CD4-positive, alpha-beta T cell treated with Interferon gamma for 1 hour (primary cell): ENCODE data around the gene CDT1.
"Not testable (repeated sequence)": the region's sequence is repeated elsewhere in the genome, so short reads cannot be mapped to it uniquely, and the experiment has no call there.

Source experiments
- DNase-seq: peaks from one replicate; pipeline ENCODE4 v3.0.0-alpha.2; 2020

CDT1 gene

DNA sequence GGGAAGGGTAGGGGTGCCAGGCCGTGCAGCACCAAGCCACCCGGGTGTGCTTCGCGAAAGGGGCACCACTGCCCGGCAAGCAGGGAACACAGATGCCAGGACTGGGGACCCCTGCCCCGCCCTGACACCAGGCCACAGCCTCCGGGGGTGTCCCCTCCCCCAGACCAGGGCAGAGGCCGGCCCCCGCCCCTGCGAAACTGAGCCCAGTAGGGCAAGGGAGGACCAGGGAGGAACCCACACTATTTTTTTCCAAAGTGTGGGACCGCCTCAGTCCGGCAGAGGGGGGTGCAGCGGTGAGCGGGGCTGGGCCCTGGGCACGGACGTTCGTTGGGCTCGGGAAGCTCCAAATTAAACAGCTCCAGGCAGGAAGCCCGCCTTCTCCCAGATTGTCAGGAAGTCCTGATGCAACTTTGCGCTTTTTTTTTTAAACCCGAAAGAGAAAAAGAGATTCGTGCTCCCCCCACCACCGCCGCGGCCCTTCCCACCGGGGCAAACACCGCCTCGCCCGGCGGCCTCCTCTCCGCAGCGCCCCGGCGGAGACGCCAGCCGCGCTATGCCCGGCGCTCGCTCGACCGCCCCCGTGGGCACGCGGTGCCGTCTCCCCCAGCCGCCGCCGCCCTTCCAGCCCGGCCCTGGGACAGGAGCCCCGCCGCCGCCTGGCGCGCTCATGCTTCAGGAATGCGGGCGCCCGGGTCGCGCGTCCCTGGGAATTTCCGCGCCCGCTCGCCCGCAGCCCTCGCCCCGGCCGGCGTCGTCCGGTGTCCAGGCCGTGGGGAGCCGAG, 19.3 kb upstream of the CDT1 start:
- peak; percentile 30 for DNase-seq

DNA sequence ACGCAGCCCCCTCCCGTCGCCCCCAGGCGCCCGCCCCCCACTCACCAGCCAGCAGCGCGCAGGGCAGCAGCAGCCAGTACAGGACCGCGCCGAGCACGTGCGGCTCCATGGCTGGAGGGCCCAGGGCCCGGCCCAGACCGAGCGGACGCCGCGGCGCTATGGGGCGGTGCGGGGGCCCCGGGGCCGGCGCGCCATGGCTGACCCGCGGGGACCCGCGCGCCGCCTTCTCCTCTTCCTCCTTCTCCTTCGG, 18.8 kb upstream of the CDT1 start:
- no peak for DNase-seq

DNA sequence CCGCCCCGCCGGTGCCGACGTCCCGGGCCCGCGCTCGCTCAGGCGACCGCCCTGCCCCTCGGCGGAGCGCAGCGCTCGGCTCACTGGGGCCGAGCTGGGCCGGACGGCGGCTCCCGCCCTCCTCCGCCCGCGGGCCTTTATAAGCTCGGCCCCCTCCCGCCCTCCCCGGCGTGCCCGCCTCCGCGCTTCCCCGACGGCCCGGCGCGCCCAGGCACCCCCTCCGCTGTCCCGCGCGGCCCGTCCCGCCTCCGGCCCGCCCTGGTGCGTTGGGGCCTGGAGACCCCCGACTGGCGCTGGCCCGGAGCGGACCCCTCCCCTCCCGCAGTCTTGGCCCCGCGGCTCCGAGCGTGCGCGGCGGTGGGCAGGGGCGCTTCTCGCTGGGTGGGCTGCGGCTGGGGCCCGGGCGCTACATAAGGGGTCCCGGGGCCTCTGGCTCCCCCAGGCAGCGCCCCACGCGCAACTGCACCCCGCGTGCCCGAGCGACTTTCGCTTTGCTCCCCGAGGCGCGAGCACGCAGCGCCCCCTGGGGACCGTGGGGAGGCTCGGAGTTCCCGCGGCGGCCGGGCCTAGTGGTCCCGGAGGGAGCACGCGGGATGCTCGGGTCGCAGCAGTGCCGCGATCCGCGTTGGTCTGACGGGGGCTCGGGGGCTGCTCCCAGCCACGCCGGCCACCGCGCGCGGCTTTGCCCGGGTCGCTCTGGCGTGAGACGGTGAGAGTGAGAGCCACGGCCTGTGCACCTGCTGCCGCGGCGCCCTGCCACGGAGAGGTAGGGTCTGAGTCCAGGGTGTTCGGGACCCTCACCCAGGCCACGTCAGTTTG, 18.3 kb upstream of the CDT1 start, which contains the start of gene PIEZO1:
Gene PIEZO1, minus strand, starts transcription at position 115 of the 819 bp plus-strand sequence. CDS start 256 bp downstream, outside the sequence.
- DNase-seq, result peak; percentile 80

DNA sequence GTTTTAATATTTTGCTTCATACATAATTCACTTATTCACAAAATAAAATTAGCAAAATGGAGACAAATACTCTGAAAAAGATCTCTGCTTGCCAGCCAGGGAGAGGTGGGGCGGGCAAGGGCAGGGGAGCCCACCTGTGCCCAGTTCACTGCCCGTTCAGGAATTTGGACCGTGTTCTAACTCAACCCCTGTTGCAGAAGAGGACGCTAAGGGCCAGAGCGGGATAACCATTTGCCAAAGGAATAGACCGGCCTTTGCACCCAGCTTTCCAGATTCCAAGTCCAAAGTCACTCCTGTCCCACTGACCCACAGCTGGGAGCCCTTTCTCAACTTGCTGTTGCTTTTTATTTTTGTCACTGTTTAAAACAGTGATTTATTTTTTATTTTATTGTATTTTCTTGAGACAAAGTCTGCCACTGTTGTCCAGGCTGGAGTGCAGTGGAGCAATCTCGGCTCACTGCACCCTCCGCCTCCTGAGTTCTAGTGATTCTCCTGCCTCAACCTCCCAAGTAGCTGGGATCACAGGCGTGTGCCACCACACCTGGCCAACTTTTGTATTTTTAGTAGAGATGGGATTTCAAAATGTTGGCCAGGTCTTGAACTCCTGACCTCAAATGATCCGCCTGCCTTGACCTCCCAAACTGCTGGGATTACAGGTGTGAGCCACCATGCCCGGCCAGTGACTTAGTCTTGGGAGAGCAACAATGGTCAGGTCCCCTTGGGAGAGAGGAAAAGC, 15.8 kb upstream of the CDT1 start:
- no peak for DNase-seq

DNA sequence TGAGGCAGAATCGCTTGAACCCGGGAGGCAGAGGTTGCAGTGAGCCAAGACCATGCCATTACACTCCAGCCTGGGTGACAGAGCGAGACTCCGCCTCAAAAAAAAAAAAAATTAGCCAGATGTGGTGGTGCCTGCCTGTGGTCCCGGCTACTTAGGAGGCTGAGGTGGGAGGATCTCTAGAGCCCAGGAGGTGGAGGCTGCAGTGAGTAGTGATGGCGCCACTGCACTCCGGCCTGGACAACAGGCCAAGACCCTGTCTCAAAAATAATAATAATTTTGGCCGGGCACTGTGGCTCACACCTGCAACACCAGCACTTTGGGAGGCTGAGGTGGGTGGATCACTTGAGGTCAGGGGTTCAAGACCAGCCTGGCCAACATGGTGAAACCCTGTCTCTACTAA, 14.8 kb upstream of the CDT1 start:
- DNase-seq, result not testable (repeated sequence)

DNA sequence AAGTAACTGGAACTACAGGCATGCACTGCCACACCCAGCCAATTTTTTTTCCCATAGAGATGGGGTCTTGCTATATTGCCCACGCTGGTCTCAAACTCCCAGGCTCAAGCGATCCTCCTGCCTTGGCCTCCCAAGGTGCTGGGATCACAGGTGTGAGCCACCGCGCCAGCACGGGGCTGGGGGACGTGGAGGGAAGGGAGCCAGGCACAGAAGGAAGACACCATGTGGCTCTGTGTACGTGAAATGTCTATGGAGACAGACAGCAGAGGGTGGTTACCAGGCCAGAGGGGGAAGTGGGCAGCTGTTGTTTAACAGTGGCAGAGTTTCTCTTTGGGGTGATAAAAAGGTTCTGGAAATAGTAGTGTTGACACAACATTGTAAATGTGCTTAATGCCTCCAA, 14.0 kb upstream of the CDT1 start:
- DNase-seq, result peak; percentile 22

DNA sequence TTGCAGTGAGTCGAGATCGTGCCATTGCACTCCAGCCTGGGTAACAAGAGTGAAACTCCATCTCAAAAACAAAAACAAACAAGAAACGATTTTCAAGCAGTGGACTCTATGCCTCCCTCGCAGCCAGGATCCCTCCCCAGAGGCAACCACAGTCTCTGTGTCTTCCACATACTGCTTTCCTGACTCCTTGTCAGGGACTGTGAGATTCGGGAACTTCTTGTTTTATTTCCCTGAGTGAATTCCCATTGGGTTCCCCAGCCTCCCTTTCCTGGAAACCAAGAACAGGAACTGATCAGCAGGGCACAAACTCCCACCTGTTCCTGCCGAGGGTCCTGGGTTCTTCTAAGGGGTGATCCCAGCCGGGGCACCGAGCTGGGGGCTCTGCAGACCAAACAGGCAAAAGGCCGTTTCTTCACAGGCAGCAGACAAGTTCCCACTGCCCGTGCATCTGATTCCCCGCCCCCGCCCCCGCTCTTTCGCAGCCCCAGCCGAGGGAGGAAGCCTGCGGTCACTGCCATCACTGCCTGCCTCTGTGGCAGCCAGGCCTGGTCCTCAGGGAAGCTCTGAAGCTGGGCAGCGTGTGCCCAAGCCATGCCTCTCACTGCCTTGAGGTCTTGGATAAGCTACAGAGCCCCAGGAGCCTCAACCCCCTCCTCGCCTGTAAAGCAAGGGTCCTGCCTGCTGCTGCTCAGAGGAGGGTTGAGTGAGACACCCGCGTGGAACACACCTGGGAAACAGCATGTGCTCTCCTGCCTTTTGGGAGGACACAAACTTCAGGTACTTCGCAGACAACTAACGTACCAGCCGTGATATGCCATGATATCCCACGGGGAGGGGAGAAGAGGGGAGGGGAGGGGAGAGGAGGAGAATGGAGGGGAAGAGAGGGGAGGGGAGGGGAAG, 13.0 kb upstream of the CDT1 start:
- DNase-seq, result peak; percentile 61

DNA sequence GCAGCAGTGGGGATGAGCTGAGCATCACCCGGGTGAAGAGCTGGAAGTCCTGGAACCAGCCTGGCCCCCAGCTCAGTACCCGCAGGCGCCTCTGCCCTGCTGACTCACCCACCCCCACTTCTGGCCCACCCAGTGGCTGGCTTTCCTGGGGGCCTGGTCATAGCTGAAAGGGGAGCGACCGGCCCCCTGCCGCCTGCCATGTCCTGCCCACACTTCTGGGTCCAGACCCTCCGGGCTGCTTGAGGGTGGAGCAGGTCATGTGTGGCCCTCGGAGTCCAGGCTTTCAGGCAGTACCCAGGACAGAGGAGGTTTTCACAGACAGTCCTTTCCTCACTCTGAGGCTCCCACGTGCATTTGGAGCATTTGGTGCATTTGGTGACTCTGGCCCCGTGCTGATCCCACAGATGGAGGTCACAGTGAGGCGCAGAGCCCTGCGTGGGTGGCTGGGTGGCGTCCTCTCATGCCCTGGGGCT, 11.5 kb upstream of the CDT1 start:
- DNase-seq, result no peak

DNA sequence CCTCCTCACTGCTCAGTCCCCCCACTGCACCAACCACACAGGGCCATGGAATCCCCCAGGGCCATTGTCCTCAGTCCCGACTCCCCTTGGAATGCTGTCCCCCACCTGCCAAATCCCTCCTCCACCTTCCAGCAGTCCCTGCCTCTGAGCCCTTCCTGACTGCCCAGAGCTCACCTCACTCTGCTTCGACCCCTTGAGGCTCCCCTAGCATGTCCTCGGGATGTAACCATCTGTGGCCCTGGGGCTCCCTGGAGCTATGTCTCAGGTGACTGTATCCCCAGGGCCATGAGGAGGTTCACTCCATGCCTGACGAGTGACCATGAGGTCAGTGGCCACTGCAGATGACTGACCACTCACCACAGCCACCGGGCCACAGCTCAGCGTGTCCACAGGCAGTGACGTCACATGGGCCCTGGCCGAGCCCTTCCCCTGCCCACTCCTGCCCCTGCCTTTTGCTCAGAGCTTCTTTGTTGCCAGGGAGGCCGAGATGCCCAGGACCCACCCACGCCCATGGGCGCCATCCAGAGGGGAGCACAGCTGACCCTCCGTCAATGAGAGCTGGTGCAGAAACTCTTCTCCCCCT, 10.8 kb upstream of the CDT1 start:
- DNase-seq, result no peak

DNA sequence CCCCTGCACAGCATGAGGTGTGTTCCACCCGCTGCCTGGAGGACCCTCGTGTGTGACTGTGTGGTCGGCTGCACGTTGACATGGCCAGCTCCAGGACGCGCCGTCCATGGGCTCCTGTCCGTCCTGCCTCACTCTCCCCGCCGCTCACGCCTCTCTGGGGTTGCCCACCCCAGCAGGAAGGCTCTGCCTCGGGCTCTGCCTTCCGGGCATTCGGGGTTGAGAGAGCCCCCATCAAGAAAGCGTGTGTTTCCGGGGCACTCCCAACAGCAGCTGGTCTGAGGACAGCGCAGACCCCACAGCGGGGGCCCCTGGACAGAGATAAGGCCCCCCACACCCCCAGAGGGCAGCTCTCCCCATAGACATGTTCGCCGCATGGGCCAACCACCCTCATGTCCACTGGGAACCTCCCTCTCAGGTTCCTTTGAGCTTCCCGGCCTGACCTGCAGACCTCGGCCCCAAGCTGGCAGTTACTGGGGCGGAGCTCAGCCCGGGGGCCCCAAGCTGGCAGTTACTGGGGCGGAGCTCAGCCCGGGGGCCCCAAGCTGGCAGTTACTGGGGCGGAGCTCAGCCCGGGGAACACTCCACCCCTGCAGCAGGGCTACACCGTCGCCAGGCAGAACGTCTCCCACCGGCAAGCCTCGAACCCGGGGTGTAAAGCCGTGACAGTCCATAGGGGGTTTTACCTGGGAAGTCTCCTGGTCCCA, 10.2 kb upstream of the CDT1 start:
- DNase-seq, result no peak

DNA sequence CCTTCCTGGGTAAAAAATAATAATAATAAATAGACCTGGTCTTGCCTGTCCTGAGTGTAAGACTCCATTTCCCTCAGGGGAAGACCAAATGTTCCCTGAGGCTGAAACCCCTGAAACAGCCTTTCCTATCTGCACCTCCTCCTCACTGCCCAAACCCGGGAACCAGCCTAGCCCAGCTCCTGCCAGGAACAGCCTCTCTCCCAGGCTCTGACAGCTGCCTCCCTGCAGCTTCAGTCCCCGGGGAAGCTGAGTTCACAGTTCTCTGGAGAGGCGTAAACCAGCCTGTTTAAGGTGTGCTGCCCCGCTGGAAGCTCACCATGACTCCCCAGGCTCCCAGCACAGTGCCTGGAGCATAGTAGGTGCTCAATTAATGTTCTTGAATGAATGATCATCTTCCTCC, 7.3 kb upstream of the CDT1 start:
- DNase-seq, result no peak

DNA sequence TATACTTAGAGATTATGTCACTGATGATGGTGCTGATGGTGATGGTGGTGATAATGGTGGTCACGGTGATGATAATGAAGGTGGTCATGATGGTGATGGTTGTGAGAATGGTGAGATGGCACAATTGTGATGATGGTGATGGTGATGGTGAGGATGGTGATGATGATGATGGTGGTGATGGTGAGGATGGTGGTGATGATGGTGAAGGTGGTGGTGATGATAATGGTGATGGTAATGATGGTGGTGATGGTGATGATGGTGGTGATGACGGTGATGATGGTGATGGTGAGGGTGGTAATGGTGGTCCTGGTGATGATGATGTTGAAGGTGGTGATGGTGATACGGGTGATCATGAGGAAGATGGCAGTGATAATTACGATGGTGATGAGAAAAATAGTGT, 5.5 kb upstream of the CDT1 start:
- no peak for DNase-seq

DNA sequence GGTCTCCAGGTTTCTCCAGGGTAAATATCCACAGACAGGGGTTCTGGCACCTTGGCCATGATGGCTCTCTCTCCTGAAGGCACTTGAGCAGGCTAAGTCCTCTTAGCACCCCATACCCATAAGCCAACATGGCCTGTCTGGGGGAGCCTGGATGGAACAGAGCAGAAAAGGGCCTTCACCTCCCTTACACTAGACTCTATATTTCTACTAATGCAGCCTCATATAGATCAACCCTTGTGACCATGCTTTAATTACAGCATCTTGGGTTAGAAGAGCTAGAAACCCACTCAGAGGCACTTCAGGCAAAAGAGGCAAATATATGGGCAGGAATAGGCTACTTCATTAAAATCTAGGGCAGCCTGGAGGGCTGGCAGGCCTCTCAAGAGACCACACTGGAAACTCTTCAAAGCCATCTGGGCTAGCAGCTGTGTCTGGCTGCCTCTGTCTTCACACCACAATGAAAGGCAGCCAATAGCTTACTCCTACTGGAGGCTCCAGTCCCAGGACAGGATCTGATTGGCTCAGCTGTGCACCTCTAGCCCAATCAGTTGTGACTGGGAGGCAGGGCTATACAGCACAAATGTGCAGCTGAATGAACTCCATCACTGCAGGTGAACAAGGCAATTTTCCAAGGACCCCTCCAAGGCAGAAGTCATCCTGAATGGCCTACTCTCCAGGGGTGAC, 4.7 kb upstream of the CDT1 start:
- DNase-seq, result no peak

DNA sequence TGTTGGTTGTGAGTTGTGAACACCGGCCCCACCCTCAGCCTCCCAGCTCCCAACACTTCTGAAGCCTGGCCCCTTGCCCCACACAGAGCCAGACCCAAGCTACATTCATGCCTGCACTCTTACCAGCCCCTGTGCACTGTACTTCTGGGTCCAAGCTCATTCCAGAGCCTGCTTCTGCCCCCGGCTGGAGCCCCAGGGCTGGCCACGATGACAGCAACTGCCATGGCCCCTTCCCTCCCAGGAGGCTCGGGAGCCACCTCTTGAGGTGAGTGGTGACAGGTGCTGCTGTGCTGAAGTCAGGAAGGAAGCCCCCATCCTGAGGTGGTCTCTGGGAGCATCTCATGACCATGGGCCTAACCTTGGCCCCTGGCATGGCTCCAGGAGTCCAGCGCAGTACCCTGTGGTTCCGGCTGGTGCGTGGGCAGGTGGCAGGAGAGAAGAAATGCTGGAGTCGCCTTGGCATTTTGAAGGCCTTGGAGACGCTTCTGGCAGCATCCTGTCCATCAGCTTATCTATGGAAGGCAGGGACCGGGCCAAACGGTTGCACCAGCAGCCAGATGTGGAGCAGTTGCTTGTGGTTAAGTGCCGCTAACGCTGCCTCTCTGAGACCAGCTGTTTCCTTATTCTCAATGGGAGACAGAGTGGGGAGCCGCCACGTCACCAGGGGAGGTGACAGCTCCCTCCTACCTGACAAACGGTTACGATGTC, 3.9 kb upstream of the CDT1 start:
- peak; percentile 44 for DNase-seq

DNA sequence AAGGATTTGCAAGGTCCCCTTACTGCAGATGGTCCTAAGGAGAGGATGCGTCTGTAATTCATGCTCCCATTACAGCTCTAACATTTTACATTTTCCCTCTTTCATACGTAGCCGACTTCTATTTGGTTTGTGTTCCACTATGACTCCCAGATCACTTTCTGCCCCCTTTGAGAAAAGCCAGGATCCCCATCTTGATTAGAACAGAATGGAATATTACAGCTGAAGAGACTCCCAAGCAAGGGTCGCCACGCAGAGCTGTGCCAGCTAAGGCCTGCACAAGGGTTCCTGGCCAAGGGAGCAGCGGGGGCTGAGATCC, 3.4 kb upstream of the CDT1 start:
- DNase-seq, result no peak

DNA sequence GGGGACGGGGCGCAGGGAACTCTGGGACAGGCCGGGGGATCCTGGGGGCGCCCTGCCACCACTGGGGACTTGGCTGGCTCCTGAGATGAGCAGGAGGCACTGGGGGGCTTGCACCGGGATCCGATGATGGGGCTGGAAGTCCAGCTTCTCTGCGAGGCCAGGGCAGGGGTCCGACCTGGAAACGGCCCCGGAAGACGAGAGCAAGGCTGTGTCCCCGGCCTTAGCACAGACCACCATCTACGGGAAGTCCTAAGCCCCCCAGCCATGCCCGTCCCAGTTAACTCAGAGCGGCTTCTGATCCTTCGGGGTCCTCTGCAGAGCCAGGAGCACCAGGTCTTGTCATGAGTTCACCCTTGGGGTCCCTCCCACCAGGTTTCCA, 573 bp downstream of the CDT1 start:
- no peak for DNase-seq

DNA sequence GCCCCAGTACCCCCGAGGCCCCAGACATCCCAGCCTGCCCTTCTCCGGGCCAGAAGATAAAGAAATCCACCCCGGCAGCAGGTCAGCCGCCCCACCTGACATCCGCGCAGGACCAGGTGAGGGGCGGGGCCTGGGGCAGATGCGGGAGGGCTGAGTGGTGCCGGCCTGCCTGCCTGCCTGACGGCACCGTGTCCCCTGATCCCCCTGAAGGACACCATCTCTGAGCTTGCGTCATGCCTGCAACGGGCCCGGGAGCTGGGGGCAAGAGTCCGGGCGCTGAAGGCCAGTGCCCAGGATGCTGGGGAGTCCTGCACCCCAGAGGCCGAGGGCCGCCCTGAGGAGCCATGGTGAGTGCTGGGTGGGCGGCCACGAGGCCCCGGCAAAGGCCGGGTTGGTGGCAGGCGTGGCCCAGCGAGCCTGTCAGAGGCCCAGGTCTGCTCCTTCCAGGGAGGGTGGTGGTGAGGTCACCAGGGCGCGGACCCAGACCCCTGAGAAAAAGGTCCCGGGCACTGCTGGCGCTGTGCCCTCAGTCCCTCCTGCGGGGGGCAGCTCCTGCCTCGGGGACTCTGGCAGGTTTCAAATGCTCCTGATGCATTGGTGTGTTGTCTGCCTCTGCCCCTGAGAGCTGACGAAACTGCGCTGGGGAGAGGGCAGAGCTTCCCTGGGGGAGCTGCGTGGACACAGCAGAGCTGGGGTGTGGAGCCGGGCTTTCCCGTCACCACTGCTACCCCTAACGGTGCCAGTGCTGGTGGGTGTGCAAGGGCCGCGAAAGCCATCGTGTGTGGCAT, 1.2 kb downstream of the CDT1 start:
- no peak for DNase-seq

DNA sequence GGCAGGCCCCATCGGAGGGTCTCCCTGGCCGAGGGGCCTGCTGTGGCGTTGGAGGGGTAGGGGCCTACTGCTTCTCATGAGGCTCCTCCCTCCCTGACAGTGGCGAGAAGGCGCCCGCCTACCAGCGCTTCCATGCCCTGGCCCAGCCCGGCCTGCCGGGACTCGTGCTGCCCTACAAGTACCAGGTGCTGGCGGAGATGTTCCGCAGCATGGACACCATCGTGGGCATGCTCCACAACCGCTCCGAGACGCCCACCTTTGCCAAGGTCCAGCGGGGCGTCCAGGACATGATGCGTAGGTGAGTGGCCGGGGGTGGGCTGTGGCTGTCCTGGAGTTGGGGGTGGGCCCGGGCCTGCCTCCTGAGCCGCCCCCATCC, 1.7 kb downstream of the CDT1 start:
- DNase-seq, result no peak

DNA sequence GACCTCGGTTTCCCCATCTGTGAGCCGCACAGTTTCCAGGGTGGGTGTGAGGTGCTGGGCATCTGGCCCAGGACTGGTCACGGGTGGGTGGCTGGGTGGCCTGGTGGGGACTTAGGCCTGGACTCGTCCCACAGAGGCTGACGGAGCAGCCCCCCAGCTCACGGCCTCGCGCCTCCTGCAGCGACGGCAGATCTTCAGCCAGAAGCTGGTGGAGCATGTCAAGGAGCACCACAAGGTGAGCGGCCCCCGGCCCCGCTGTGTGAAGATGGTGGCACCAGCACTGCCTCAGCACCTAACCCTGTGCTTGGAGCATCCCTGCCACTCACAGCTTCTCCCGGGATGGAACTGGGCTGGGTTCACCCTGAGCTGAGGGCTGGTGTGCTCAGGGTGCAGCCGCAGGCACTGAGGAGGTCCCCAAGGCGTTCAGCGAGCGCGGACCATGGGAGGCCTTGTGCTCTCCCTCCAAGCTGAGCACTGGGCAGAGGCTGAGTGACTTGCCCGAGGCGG, 2.4 kb downstream of the CDT1 start:
- no peak for DNase-seq
